NOMO-1 (cell line): ENCODE results near the gene IGSF11.

Experiments used
- DNase-seq, 2 experiments: peaks; one replicate each; lab custom pipeline; 2025; ENCODE audit not compliant: unreplicated experiment in 2 of 2; lab: John Stamatoyannopoulos, UW

IGSF11 gene

DNA sequence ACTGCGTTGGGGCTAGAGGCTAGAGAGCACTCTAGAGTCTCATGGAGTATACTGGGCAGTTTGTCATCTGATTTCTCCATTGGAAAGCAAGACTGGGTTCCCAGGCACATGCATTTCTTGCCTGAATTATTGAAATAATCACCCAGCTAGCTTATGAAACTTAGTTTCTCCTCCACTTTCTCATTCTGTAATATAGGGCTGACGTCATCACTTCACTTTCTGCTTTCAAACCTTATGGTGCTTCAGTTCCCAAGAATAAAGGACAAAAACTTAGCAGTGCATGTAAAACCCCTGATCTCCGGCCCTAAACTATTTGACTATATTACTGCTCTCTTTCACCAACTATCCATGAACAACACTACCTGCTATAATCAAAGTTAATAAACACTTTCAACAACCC lies 147.9 kb downstream of the IGSF11 start:
- no peak for DNase-seq

- DNase-seq, result peak; percentile 8 to 19
These were observed 149.9 kb downstream of the IGSF11 start for GRCh38 chr3:118884748-118885206.

DNA sequence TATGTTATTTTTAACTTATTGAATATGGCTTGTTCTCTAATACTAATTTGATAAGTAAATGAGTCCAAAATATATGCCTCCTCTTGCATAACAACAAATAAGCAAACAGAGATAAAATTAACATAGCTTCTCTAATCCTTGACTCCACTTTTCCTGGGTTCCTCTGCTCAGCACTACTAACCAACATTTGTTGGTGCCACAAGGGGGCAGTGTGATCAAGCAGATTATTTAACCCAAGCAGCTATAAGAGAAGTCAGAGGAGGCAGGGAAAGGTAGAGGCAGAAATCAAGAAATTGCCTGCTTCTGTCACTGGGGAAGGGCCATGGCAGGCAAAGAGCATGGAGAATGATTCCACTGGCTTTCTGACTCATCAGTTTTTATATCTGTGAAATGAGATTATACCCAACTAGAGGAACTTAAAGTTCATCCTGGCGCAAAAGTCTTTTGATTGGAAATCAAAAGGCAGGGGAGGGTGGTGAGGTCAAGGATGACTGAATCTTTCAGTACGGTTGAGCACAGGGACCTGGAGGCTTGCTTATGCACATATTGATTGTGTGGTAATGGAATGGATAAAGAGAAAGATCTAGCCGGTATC lies 152.2 kb downstream of the IGSF11 start:
- peak; percentile 5 to 32 for DNase-seq

DNA sequence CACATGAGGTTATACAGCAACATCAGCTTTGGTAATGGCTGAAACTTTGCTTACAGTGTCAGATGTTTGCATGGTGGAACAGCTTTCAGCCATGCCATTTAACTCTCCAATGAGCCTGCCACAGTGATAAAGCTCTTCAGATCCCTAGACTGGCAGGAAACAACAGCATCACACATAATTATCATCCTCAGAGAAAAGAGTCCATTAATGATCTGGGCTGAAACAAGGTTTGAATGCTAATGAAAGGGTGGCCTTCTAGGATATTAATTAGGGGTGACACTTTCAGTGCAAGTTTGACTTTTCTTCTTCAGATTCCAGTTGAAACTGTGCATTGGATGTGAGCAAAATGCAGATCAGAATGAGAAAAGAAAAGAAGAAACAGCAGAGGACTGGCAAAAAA lies 166.6 kb downstream of the IGSF11 start:
- no peak for DNase-seq

DNA sequence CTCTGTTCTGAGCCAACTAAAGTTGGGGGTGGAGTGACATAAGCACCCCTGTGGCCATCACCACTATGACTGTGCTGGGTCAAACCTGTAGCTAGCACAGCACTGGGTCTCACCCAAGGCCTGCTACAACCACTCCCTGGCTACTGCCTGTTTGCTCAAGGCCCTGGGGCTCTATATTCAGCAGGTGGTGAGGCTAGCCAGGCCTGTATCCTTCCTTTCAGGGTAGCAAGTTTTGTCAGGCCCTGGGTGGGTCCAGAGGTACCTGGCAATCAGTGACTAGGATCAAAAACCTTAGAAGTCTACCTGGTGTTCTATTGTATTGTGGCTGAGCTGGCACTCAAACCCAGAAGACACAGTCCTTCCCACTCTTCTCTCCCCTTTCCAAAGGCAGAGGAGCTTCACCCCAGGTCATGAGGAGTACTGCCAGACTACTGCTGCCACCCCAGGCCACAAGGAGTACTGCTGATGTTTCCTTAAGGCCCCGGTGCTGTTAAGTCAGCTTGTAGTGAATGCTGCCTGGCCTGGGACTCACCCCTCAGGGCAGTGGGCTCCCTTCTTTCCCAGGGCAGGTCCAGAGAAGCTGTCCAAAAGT lies 170.8 kb downstream of the IGSF11 start:
- DNase-seq, result no peak

DNA sequence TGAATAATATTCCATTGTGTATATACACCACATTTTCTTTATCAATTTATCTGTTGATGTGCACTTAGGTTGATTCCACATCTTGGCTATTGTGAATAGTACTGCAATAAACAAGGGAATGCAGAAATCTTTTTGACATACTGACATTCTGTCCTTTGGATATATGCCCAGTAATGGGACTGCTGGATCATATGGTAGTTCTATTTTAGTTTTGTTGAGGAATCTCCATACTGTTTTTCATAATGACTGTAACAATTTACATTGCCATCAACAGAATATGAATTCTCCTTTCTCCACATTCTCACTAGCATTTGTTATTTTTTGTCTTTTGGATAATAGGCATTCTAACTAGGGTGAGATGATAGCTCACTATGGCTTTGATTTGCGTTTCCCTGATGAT lies 174.7 kb downstream of the IGSF11 start:
- no peak for DNase-seq

GRCh38 chr3:118851466-118852193 lies 183.0 kb downstream of the IGSF11 start:
- peak; percentile 18 to 27 for DNase-seq

DNA sequence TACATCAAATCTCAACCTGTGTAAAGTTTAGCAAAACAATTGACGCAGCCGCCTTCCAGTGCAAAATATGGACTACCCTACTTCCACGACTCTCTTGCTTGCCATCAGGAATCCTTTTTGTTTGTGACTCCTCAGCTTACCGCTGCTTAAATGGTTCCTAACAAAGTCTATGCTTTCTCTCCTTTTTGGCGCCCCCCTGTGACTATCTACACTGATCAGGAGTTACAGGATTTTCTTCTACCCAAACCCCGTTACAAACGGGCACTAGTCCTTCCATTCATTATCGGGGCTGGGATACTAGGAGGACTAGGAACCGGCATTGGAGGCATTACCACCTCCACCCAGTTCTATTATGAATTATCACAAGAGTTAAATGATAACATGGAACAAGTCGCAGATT lies 184.0 kb downstream of the IGSF11 start:
- DNase-seq, result no peak
